HG03039 (cell line): ENCODE data around the gene NCAM1.

ENCODE experiments used
- ATAC-seq: cut with Tn5 transposase; IDR thresholded peaks from one replicate; pipeline ENCODE4 v1.9.1; 2021; ENCODE audit warnings: mild to moderate bottlenecking, moderate library complexity; ENCODE audit not compliant: unreplicated experiment

The NCAM1 gene

DNA sequence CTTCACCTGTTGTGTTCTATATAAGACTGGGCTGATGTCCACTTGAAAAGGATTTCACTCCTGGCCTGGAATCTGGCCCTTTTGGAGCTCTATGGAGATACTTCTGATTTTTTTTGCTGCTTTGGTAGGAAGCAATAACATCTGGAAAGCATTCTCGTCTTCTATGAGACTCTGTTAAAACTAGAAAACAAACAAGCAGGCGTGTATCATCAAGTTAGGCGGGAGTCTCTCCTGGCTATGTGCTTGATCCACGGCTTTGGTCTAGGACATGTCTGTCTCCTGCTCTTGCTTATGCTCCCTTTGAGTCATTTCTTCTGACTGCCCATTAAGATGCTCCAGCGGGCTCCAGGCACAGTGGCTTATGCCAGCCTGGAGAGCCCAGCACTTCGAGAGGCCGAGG lies 231.8 kb downstream of the NCAM1 start:
- ATAC-seq = no peak

DNA sequence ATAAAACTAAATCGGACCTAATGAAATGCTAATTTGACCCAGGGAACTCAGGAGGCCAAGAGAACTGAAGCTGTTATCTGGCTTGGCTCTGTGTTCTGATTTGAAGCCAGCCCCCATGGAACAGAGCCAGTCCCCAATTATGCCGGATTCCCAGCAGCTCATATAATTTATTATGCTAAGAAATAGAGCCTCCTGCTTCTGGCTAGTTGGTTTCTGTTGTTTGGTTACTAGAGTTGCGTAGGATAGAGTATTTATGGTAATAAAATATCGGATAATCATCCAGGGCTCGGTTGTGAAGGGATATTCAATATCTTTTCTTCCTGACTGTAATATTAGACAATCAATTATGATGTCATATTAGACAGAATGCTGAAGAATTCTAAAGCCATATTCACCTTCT lies 232.7 kb downstream of the NCAM1 start:
- no peak for ATAC-seq

DNA sequence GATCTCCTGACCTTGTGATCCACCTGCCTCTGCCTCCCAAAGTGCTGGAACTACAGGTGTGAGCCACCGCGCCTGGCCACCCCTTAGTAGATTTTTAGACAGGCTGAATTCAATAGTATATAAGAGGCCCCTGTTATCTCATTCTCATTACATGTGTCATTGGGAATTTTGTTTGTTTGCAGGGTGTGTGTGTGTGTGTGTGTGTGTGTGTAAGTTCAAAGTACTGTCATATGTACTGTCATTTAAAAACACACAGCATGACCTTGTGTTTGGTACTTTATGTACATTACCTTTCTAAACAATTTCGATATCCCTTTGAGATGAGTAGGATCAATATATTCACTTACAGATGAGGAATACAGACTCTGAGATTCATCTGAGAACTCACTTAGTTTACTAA lies 234.5 kb downstream of the NCAM1 start:
- ATAC-seq = no peak

DNA sequence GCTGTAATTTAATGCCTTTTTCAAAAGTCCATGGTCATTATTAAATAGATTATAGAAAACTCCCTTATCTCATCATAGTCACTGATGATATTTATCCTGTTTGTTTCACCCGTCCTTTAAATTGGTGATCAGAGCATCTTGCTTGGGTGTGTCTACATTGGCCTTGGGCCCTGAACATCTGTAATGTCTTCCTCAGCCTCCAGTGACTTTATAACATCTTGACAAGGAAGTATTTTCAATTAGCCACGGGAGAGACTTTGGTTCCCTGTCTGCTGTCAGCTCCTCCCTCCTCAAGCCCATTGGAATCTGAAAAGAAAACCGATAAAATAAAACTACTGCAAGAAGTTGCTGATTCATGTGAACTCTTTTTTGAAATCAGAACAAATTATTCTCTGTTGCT lies 236.2 kb downstream of the NCAM1 start:
- no peak for ATAC-seq

DNA sequence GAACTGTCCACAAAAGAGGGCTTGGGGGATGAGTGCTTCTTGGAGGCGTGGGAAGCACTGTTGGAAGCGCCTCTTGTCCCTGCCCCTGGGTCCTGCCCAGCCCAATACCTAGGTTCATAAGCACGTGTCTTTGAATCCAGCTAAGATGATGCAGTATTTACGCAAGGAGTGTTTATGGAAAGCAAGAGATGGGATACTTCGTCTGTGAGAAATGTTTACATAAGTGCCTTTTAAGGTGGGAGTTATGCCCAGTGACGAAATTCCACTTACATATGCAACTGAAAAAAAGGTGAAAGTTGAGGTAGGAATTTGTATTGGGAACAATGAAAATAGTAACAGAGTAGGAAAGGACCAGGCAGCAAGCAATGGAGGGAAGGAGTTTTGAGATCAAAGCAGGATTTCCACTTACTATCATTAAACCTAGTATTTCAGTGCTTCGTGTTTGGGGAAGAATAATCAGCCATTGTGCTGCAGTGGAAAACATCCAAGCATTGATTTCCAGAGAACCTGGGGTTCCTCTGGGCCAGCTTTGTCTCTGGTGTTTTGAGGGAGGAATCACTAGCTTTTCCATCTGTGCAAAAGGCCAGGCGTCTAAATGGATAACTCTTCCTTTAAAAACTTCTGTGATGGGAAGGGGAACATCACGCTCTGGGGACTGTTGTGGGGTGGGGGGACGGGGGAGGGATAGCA lies 237.9 kb downstream of the NCAM1 start:
- ATAC-seq = no peak

DNA sequence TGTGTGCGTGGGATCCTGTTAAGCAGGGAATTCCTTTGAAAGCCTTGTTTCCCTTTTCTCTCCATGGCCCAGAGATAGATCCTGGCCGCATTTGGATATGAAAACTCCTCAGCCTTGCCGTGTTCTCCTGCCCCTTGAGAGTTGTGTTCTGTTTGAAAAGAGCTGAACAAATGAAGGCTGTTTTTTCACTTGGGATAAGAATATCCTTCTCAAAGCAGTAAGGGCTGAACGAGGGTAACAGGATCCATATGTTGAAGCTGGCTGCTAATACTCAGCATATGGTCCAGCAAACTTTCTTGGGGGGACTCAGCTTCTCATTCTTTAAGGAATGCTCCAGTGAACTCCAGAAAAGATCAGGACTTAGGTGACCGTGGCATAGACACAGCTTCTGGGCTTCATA lies 238.6 kb downstream of the NCAM1 start:
- no peak for ATAC-seq

DNA sequence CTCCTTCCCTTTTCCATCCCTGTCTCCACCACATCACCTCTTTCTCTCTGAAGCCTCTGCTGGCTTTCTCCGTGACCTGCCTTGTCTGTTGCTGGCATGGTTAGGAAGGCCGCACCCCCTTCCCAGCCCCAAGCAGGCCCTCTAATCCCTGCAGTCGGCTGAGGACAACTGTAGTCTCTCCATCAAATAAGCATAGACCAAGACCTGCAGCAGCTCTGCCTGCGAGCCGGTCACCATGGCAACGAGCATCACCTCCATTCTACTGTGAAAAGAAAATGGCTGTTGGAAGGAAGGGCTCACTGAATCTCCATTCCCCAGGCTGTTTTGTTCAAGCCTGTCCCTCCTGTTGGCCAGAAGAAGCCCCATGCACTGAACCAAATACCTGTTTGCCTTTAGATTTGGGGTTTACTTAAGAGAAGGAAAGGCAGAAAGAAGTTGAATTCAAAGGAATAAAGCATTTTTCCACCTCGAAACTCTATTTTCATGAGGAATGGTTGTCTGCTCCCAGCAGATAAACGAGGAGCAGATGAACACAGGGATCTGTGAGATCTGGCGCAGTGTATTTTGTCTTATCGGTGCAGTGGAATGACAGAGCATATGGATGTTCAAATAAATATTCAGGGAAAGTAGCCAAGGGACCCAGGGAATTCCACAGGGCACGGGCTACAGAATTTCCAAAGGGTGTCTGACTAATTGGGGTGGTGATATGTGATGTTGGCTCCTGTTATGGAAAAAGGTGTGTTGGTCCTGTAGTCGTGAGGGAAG lies 240.0 kb downstream of the NCAM1 start:
- ATAC-seq = no peak

DNA sequence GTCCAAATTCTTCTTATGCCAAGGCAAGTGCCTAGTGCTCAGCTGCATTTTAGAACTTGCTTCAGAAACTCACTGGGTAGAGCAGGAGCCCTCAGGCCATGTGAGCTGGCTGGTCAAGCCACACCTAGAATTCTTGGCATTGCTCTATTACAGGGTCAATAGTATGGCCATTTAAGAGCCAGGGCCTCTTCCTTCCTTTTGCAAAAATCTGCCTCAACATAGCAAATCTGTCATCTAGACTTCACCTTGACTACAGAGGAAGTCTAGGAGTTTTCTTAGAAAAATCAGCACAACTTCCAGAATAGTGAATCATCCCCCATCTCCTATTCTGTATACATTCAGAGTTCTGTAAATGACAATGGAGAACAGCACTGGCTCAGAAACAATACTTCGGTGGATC lies 241.2 kb downstream of the NCAM1 start:
- ATAC-seq = no peak

DNA sequence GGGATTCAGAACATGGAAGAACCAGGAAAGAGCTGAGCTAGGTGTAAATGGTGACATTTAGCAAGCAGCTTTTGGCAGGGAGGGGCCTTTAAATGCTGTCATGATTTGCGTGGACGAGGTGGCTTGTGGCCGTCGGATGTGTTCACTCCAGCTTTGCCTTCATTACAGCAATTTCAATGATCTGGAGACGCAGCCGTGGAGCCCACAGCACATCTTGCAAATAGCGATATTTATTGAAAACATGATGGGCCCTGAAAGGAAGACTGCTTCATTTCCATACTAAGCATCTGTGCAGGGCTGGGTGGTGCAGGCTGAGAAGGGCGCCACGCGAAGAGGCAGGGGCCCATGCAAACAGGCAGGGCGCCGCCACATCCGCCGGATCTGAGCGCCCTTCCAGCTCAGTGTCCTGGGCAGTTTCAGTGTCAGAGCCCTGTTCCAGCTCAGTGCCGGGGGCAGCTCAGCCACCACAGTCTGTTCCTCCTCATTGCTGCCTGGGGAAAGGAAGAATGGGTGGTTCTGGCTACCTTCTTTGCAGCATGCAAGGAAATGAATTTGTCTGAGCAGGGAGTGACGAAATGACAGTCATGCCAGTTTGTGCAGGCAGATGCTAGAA lies 242.0 kb downstream of the NCAM1 start:
- no peak for ATAC-seq

DNA sequence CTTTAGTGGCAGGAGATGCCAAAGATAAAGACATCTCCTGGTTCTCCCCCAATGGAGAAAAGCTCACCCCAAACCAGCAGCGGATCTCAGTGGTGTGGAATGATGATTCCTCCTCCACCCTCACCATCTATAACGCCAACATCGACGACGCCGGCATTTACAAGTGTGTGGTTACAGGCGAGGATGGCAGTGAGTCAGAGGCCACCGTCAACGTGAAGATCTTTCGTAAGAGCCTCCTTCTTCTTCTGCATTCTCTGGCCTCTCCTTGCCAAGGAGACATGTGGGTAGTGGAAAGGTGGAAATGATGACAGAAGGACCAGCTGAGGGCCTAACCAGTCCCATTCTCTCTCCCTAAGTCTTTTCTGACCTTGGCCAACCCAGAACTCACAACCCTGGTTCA lies 243.1 kb downstream of the NCAM1 start:
- ATAC-seq = no peak

DNA sequence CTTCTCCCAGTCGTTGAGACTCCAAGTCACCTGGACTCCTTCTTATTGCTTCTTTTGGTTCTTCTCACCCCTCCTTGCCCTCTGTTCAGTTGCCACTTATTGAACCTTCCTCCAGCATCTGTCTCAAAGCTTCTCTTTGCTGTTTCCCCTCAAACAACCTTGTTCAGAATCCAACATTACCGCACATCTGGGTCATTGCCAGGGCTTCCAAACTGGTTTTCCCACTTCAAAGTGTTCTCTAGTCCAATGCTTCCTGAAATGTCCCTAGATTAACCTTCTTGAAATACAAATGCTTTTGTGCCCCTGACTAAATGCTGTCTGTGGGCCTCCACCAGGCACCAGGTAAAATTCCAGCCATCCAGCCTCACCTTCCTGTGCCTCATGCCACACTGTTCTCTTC lies 252.3 kb downstream of the NCAM1 start:
- no peak for ATAC-seq

DNA sequence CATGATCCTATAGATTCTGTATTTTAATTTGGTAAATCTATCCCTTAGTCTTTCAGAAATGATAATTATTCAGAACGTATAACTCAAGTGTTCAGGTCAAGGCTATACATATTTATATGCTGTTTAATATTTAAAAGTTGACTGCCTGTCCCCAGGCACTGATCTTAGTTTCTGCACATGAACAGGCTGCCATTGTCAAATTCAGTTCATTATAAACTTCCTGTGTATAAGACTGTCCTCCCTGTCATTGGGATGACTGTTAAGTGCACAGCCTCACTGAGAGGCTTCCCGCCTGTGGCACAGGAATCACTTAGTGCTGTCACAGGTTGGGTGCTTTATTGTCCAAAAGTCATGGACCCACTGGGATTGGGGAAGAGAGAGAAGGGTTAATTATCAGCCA lies 261.0 kb downstream of the NCAM1 start:
- no peak for ATAC-seq

DNA sequence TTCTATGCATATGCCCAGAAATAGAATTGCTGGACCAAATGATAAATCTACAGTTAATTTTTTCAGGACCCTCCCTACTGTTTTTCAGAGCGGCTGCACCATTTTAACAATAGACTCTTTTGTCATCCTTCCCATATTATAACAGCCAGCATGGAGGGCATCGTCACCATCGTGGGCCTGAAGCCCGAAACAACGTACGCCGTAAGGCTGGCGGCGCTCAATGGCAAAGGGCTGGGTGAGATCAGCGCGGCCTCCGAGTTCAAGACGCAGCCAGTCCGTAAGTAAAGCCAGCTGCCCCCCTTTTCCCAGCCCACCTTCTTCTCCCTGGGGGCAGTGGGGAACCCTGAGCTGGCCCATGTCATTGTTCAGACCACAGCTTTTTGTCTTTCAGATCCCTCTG lies 273.7 kb downstream of the NCAM1 start:
- no peak for ATAC-seq

DNA sequence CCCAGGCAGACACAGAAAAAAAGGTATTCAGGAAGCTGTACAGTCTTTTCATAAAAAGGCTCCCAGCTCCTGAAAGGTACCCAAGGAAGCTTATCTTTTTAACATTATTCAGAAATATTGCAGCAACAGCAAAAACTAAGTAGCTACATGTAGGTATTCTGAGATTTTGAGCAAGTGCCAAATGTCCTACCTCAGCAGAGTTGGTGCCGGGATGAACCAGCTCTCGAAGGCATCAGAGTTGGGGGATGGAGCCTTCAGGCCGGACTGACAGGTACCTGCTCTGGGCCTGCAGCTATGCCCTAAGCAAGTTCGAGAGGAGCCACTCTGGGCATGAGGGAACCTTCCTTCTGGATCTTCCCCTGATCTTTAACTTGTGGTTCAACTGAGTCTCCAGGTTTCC lies 276.0 kb downstream of the NCAM1 start:
- no peak for ATAC-seq

DNA sequence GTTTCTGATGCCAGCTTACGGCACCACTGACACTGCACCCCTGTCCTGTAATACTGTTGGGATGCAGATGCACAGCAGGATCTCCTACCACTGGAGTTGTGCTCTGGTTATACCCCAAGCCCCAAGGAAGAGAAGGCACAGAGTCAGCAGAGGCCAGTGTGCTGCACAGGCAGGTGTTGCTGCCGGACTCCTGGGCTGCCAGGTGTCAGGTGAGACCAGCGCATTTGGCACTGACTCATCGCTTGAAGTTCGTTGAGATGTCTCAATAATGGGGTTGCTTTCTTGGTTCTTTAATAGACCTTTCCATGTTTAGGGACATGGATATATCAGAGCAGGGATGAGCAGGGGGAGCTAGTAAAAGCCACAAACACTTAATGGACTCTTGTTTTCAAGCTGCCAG lies 277.5 kb downstream of the NCAM1 start:
- no peak for ATAC-seq

DNA sequence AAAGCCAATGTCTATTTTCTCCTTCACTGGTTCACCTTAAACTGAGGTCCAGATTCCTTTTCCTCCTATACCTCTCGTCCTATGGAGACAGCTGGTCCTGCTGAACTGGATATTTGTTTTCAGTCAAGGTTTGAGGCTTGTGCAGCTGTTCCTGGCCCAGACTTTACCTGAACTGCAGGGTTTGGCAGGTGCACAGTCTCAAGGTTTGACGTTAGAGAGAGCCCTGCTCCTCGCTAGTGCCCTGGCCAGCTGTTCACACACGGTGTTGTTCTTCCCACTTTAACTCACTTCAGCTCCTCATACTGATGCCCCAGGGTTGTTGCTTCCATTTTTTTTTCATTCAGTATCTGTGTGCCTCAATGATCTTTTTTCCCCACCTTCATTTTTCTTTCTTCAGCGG lies 279.2 kb downstream of the NCAM1 start:
- no peak for ATAC-seq

DNA sequence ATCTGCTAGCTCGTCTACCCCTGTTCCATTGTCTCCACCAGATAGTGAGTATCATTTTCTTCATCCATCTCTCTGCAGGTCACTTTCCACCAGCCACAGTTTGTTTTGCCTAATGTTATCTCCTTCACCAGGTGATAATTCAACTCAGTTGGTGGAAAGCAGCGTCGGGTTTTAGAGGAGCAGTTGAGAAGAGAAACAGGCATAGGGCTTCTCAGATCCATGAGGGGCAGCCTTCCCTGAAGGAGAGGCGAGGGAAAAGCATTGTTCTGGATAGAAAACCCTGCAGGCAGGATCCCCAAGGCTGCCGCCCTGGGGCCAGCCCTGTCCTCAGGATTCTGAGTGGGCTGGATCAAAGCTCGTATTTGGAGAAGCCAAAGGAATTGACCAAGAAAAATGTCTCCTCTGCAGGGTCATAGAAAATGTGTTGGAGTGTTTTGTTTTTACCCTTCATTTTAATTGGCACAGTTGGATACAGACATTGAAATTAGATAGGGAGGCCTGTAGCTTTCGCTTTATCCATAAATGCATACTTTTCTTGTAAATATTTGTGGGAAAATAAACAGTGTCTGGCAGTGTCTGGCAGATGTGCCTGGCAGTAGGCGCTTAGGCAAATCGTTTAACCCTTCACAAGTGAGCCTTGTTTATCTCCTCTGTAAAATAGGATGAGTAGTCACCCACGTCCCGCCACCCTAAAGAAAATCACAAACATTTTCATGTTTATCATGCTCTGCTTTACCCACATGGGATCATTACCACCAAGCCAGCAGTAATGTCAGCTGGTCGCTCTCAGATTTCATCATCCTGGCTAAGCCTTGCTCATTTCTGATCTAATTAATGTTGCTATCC lies 279.8 kb downstream of the NCAM1 start:
- no peak for ATAC-seq

DNA sequence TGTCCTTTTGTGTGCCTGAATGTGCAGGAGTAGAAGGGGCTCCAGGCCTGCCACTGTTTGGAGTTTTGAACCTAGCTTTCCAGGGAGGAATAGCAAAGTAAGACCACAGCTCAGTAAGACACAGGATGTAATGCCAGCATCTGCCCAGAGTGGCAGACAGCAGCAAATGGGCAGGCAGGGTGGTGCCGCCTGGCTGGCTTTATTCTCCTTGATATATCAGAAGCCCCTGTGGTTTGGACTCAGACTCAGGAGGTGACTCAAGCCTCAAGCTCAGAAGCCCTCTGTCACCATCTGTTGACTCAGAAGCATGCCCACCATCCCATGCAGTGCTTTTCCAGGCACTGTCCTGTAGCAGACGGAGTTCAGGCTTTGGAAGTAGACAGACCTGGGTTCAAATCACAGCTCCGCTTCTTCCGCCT lies 280.4 kb downstream of the NCAM1 start:
- no peak for ATAC-seq

DNA sequence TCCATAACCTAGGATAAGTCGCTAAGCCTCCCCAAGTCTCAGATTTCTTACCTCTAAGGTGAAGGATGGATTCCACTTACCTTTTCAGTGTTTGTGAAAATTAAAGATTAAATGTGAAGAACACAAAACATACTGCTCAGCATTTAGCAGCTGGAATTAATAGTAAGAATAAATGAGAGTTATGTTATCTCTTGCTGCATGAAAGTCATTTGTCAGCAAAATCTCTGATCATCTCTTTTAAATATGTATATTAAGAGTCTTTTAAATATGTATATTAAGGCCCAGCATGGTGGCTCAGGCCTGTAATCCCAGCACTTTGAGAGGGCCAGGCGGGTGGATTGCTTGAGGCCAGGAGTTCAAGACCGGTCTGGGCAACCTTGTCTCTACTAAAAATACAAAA lies 280.8 kb downstream of the NCAM1 start:
- no peak for ATAC-seq

DNA sequence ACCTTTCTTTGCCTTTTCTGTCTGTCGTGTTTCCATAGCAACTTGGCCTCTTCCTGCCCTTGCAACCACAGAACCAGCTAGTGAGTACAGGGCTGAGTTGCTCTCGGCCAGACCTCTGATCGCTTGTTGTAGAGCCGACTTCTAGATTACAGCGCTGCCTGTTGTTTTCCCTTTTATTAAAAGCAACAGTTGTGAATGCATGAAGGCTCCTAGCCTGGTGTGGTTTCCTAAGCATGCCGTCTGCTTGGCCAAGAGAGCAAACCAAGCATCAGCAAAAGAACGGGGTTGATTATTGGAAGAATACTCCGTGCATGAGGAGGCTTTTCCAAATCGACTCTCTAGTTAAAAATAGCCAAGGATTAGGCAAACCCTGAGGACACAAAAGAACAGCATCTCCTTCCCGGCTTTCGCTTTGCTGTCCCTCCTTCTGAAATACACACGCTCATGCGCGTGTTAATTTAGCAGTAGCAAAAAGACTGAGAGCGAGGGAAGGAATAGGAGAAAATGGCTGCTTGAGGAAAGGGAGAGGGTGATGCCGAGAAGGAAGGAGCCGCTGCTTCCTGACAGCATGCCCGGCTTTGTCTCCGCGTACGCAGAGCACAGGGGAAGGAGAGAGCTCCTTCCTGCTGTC lies 281.7 kb downstream of the NCAM1 start:
- no peak for ATAC-seq

DNA sequence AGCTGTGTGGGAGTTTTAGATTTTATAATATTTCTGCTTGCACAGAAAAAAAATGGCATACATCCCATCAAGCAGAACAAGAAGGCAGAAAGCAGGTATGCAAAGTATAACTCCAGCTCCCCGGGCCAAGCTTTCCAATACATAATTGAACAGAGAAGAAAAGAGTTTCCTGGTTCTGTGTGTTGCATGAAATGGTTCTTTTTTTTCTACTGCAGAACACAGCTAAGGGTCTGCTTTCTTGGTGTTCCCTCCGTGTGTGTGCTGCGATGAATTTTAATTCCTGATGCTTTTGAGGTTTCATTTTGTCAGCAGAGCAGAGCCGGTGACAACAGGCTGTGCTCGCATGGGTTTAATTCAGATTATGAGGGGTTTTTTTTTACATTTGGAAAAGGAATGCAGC lies 282.5 kb downstream of the NCAM1 start:
- no peak for ATAC-seq
